ENCODE measurements around the gene EGR2.

- no peak for TF ChIP-seq SUZ12 (IDR thresholded peaks at IDR 0.05)
- no peak for TF ChIP-seq HDGF (IDR thresholded peaks at IDR 0.05; ENCODE audit: borderline replicate concordance)
- no peak for TF ChIP-seq BHLHE40 (IDR thresholded peaks at IDR 0.05; ENCODE audit: borderline replicate concordance)
- no peak for TF ChIP-seq TARDBP (IDR thresholded peaks at IDR 0.05)
- no peak for TF ChIP-seq ARNT (IDR thresholded peaks at IDR 0.05)
- no peak for TF ChIP-seq SP1 (IDR thresholded peaks at IDR 0.05)
- no peak for TF ChIP-seq FOXM1 (IDR thresholded peaks at IDR 0.05; ENCODE audit: borderline replicate concordance)
- TF ChIP-seq CTBP1 (IDR thresholded peaks at IDR 0.05; ENCODE audit: borderline replicate concordance) = no peak
- TF ChIP-seq ELF4 (IDR thresholded peaks at IDR 0.05) = no peak
Observed at GRCh38 chr10:62796896-62797295, 19.3 kb downstream of the EGR2 start.
